H1 (cell line): ENCODE results near the gene CD300E. TPM values are rescaled to one million over a fixed set of nuclear protein-coding genes. Genes with fewer than 3 reads are reported as not detected.

ENCODE experiments used
- CTCF ChIA-PET: fragments of 300-600 bp; sonication (Branson Sonifier 250); formaldehyde crosslinking; loops from one replicate; lab custom pipeline; 2021; ENCODE audit not compliant: partially characterized antibody; lab: Charles Lee
- POLR2A ChIA-PET: fragments of 300-600 bp; sonication (Branson Sonifier 250); formaldehyde crosslinking; loops from one replicate; lab custom pipeline; 2021; ENCODE audit warnings: inconsistent platforms; ENCODE audit not compliant: partially characterized antibody; lab: Charles Lee
- DNase-seq, 2 experiments: peaks; one replicate each; pipeline versions ENCODE4 v3.0.0 to v3.0.0-alpha.2; 2010 to 2022; ENCODE audit warnings: low spot score in 2 of 2, low read depth in 1 of 2, mixed read lengths in 1 of 2
- FAIRE-seq: peaks from 2 replicates; lab custom pipeline; 2011; peaks lifted over from hg19 to GRCh38; lab: Jason Lieb, UNC
- H2AFZ ChIP-seq: 2 replicates; pipeline ENCODE4 v1.8.1; 2012; ENCODE audit warnings: low read length, inconsistent platforms
- H2AK5ac ChIP-seq: 2 replicates; pipeline ENCODE4 v1.6.1; 2013; ENCODE audit warnings: low read depth, low read length
- H2BK120ac ChIP-seq: replicated peaks from 2 replicates; pipeline ENCODE3; 2013; ENCODE audit warnings: low read depth, low read length, inconsistent platforms
- H2BK12ac ChIP-seq: 2 replicates; pipeline ENCODE4 v1.6.1; 2013; ENCODE audit warnings: low read depth, low read length
- H2BK15ac ChIP-seq: 2 replicates; pipeline ENCODE4 v1.6.1; 2013; ENCODE audit warnings: low read length
- H2BK20ac ChIP-seq: 2 replicates; pipeline ENCODE4 v1.6.1; 2013; ENCODE audit warnings: low read length
- H2BK5ac ChIP-seq: 2 replicates; pipeline ENCODE4 v1.6.1; 2013; ENCODE audit warnings: low read depth, low read length
- H3K14ac ChIP-seq: 2 replicates; pipeline ENCODE4 v1.6.1; 2013; ENCODE audit warnings: inconsistent platforms; ENCODE audit not compliant: insufficient read length
- H3K18ac ChIP-seq: 2 replicates; pipeline ENCODE4 v1.6.1; 2013; ENCODE audit warnings: low read length; ENCODE audit errors: extremely low read depth
- H3K23ac ChIP-seq: 2 replicates; pipeline ENCODE4 v1.6.1; 2013; ENCODE audit warnings: inconsistent platforms; ENCODE audit not compliant: insufficient read length
- H3K23me2 ChIP-seq: 2 replicates; pipeline ENCODE4 v1.6.1; 2013; ENCODE audit warnings: low read depth, low read length
- H3K27ac ChIP-seq: 2 replicates; pipeline ENCODE4 v1.6.1; 2011; ENCODE audit warnings: low read depth, low read length, inconsistent platforms
- H3K27me3 ChIP-seq, 4 experiments: replicated peaks in 1 of 4; 1 replicate in 1 of 4; 2 replicates in 3 of 4; pipeline versions ENCODE4 v1.6.1 to v1.8.1; 2011 to 2013; ENCODE audit warnings: low read length in 3 of 4, mild to moderate bottlenecking in 3 of 4, inconsistent platforms in 2 of 4, mixed read lengths in 2 of 4, moderate library complexity in 1 of 4; ENCODE audit not compliant: control insufficient read depth in 3 of 4, insufficient read depth in 3 of 4; ENCODE audit errors: extremely low read depth in 1 of 4
- H3K36me3 ChIP-seq, 4 experiments: 2 replicates each; pipeline versions ENCODE4 v1.6.1 to v1.8.1; 2011 to 2013; ENCODE audit warnings: mild to moderate bottlenecking in 4 of 4, low read length in 3 of 4, moderate library complexity in 2 of 4, control low read depth in 1 of 4, inconsistent platforms in 1 of 4; ENCODE audit not compliant: insufficient read depth in 4 of 4, control insufficient read depth in 2 of 4
- H3K4ac ChIP-seq: replicated peaks from 2 replicates; pipeline ENCODE3; 2013; ENCODE audit warnings: low read length, low read depth, mixed read lengths, inconsistent platforms; ENCODE audit not compliant: insufficient read length
- H3K4me1 ChIP-seq, 4 experiments: replicated peaks in 1 of 4; 1 replicate in 1 of 4; 2 replicates in 3 of 4; pipeline versions ENCODE4 v1.6.1 to v1.8.1; 2011 to 2013; ENCODE audit warnings: low read length in 3 of 4, inconsistent platforms in 2 of 4, mixed read lengths in 1 of 4; ENCODE audit not compliant: insufficient read depth in 4 of 4, control insufficient read depth in 3 of 4
- H3K4me2 ChIP-seq, 2 experiments: 2 replicates each; pipeline versions ENCODE4 v1.6.1 to v1.8.1; 2011 to 2013; ENCODE audit warnings: low read depth in 2 of 2, low read length in 2 of 2, control low read depth in 1 of 2, inconsistent platforms in 1 of 2, mild to moderate bottlenecking in 1 of 2; ENCODE audit not compliant: insufficient read depth in 1 of 2
- H3K4me3 ChIP-seq, 4 experiments: fragments of 200-600, 300-600 bp in 1 of 4; sonication (generic), shearing (Covaris generic), sonication (Bioruptor Twin) in 1 of 4; 2 replicates each; pipeline versions ENCODE4 v1.5.1 to v1.8.1; 2011 to 2016; ENCODE audit warnings: low read length in 4 of 4, low read depth in 3 of 4, control low read depth in 2 of 4, inconsistent platforms in 2 of 4, mild to moderate bottlenecking in 2 of 4, mixed read lengths in 1 of 4, moderate library complexity in 1 of 4; ENCODE audit not compliant: insufficient read depth in 2 of 4; ENCODE audit errors: extremely low read depth in 1 of 4
- H3K56ac ChIP-seq: replicated peaks from 2 replicates; pipeline ENCODE3; 2013; ENCODE audit warnings: low read depth, mild to moderate bottlenecking, mixed read lengths, low read length, inconsistent platforms; ENCODE audit not compliant: insufficient read length
- H3K79me1 ChIP-seq: 2 replicates; pipeline ENCODE4 v1.6.1; 2013; ENCODE audit warnings: low read depth, low read length, control low read depth
- H3K79me2 ChIP-seq, 2 experiments: 2 replicates each; pipeline versions ENCODE4 v1.6.1 to v1.8.1; 2012 to 2013; ENCODE audit warnings: low read length in 2 of 2, mild to moderate bottlenecking in 2 of 2, inconsistent platforms in 1 of 2; ENCODE audit not compliant: insufficient read depth in 2 of 2, control insufficient read depth in 1 of 2
- H3K9ac ChIP-seq, 4 experiments: replicated peaks in 1 of 4; 1 replicate in 1 of 4; 2 replicates in 3 of 4; pipeline versions ENCODE4 v1.6.1 to v1.8.1; 2011 to 2013; ENCODE audit warnings: low read depth in 3 of 4, low read length in 3 of 4, control low read depth in 2 of 4, mild to moderate bottlenecking in 2 of 4, moderate library complexity in 2 of 4, inconsistent platforms in 1 of 4; ENCODE audit errors: extremely low read depth in 1 of 4
- H3K9me3 ChIP-seq, 2 experiments: 2 replicates each; pipeline versions ENCODE4 v1.6.1 to v1.8.1; 2012 to 2013; ENCODE audit warnings: mild to moderate bottlenecking in 2 of 2, moderate library complexity in 2 of 2, control low read depth in 1 of 2, inconsistent platforms in 1 of 2, low read depth in 1 of 2, low read length in 1 of 2, mixed read lengths in 1 of 2; ENCODE audit not compliant: insufficient read depth in 2 of 2
- H4K20me1 ChIP-seq, 2 experiments: replicated peaks in 1 of 2; 2 replicates each; pipeline versions ENCODE3 to v1.8.1; 2011 to 2013; ENCODE audit warnings: inconsistent platforms in 2 of 2, low read length in 2 of 2, mild to moderate bottlenecking in 1 of 2; ENCODE audit not compliant: insufficient read depth in 2 of 2, control insufficient read depth in 1 of 2
- H4K5ac ChIP-seq: 2 replicates; pipeline ENCODE4 v1.6.1; 2013; ENCODE audit warnings: low read length, low read depth, mixed read lengths, inconsistent platforms; ENCODE audit not compliant: insufficient read length
- H4K8ac ChIP-seq: 2 replicates; pipeline ENCODE4 v1.8.0; 2013; ENCODE audit warnings: mild to moderate bottlenecking, moderate library complexity, low read length, inconsistent platforms; ENCODE audit not compliant: insufficient read depth; ENCODE audit errors: extremely low read depth
- H4K91ac ChIP-seq: replicated peaks from 2 replicates; pipeline ENCODE3; 2013; ENCODE audit warnings: low read length, mixed read lengths, inconsistent platforms; ENCODE audit not compliant: insufficient read length
- EP300 ChIP-seq, 2 experiments: IDR thresholded peaks; 1 replicate in 1 of 2; 2 replicates in 1 of 2; pipeline ENCODE4 v1.6.1; 2011 to 2012; ENCODE audit warnings: low read depth in 2 of 2, low read length in 2 of 2, mild to moderate bottlenecking in 2 of 2, borderline replicate concordance in 1 of 2, inconsistent platforms in 1 of 2, moderate library complexity in 1 of 2
- GTF2F1 ChIP-seq: IDR thresholded peaks from 2 replicates; pipeline ENCODE4 v1.6.1; 2012; ENCODE audit warnings: low read depth, low read length, improper control_type of control experiment, borderline replicate concordance
- JUN ChIP-seq: IDR thresholded peaks from 2 replicates; pipeline ENCODE4 v1.6.1; 2011; ENCODE audit warnings: low read depth, mild to moderate bottlenecking, improper control_type of control experiment, low read length
- POLR2A ChIP-seq, 2 experiments: IDR thresholded peaks; 1 replicate in 1 of 2; 2 replicates in 1 of 2; pipeline ENCODE4 v1.6.1; 2011; ENCODE audit warnings: low read depth in 2 of 2, low read length in 2 of 2, mild to moderate bottlenecking in 2 of 2; ENCODE audit errors: control extremely low read depth in 1 of 2
- RBBP5 ChIP-seq: IDR thresholded peaks from 2 replicates; pipeline ENCODE4 v1.7.1; 2012; ENCODE audit warnings: low read depth, mild to moderate bottlenecking, inconsistent platforms, low read length, moderate library complexity, borderline replicate concordance
- RXRA ChIP-seq: IDR thresholded peaks from 2 replicates; pipeline ENCODE4 v1.6.1; 2011; ENCODE audit warnings: low read depth, mild to moderate bottlenecking, low read length, moderate library complexity; ENCODE audit not compliant: insufficient read depth
- SP1 ChIP-seq: IDR thresholded peaks from 2 replicates; pipeline ENCODE4 v1.6.1; 2011; ENCODE audit warnings: low read depth, low read length
- SUZ12 ChIP-seq: fragments of 200-600 bp; sonication (generic); IDR thresholded peaks from 2 replicates; pipeline ENCODE4 v1.6.1; 2012; ENCODE audit warnings: mild to moderate bottlenecking, inconsistent platforms, low read length, moderate library complexity, mixed read lengths
- TBP ChIP-seq: IDR thresholded peaks from 2 replicates; pipeline ENCODE4 v1.6.1; 2011; ENCODE audit warnings: low read depth, low read length, improper control_type of control experiment
- WGBS, 2 experiments: shearing (Covaris generic) in 1 of 2; methylation state at CpG; one replicate each; pipeline versions ENCODE4 v1.1.6 to v1.1.7; 2013 to 2015; ENCODE audit warnings: low lambda C conversion rate in 2 of 2, mixed read lengths in 2 of 2, inconsistent platforms in 1 of 2, low coverage in 1 of 2, missing lambda C conversion rate in 1 of 2; ENCODE audit not compliant: insufficient replicate concordance in 2 of 2, insufficient coverage in 1 of 2, insufficient read length in 1 of 2; ENCODE audit errors: extremely low coverage in 1 of 2, missing lambda C conversion rate in 1 of 2; 5-methylcytosine and 5-hydroxymethylcytosine counted together
- polyA plus RNA-seq, 7 experiments: library from polyadenylated mRNA; depleted of rRNA in 3 of 7; stranded (reverse) in 5 of 7; unstranded in 2 of 7; fragments of >200 nt in 5 of 7; fragments of 200-250 nt in 2 of 7; gene quantifications; 1 replicate in 5 of 7; 2 replicates in 1 of 7; 4 replicates in 1 of 7; pipeline versions ENCODE4 v1.2.1 to v1.2.3, GENCODE V29; 2011 to 2013; ENCODE audit warnings: missing spikeins in 2 of 7, mixed read lengths in 2 of 7
- total RNA-seq: library from RNA; stranded (reverse); fragmentation: NEBNext Ultra II Directional; extraction: Animal tissue kit (Norgen Biotek cat#: 25700); gene quantifications from 2 replicates; pipeline ENCODE4 v1.2.1, GENCODE V29; 2021
- TF ChIP-seq, protein P1 (sequence below): IDR thresholded peaks from 2 replicates; pipeline ENCODE4 v1.6.1; 2012; ENCODE audit warnings: inconsistent platforms
- TF ChIP-seq, protein P2 (sequence below): IDR thresholded peaks from 2 replicates; pipeline ENCODE4 v1.6.1; 2011; ENCODE audit warnings: low read depth, mild to moderate bottlenecking, low read length; ENCODE audit not compliant: insufficient read depth

CD300E gene
- total and polyA plus RNA-seq, 2 of the 8 experiments (the other 6 are each of a cell fraction or from before 2014, with no cell fraction given) = not detected

DNA sequence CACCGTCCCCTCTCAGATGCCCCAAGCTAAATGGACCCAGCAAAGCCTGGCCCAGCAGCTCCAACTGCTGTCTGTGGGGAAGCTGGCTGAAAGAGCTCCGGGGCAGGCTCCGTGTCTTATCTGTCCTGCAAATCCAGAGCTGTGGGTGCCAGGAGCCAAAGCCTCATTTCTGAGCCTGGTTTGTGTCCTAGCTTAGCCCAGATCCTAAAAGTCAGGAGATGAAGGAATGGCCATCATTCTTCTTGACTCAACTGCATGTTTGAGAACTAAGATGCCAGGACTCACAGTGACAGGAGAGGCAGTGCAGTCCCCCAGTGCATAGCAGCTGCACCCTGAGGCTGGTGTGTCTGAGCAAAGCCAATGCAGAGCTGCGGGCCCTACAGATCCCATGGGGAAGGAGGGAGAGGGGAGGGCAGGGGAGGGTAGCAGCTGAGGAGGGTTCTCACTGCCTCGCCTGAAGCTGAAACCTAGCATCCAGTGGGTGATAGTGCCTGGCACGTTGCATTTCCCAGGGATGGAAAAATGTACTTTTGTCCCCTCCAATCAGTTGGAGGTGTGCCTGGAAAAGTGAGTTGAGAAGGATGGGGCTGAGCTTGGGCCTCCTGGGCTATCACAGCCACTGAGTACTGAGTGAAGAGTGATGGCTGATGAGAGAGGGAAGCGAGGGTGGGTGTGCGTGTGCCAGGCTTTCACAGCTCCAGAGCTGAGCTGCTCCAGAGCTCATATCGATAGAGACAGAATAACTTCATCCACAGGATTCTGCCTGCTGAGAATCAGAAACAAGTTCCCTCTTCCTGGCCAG lies 24.5 kb upstream of the CD300E start:
- Histone ChIP-seq H2BK5ac (no peak overlapping the region), H3K4me1 (0 out of 7 replicates have a peak, but pooled peaks cover 0 to under 1% (median 0%) of the 10 kb centered on the region in 4 experiments), H3K79me1 (no peaks in the 10 kb centered on the region), H3K9me3 (no peaks in the 10 kb centered on the region; a peak in 1 of 4 replicates), H3K56ac (no peak overlapping the region), H3K27ac (no peak overlapping the region), H3K4me3 (no peak overlapping the region), H4K91ac (no peak overlapping the region), H2BK120ac (no peak overlapping the region), H3K14ac (no peak overlapping the region), H3K36me3 (no peaks in the 10 kb centered on the region), H2BK15ac (no peak overlapping the region), H4K5ac (no peak overlapping the region), H4K20me1 (no peaks in the 10 kb centered on the region), H3K4ac (no peak overlapping the region), H2AFZ (no peak overlapping the region), H4K8ac (no peak overlapping the region), H3K23ac (no peak overlapping the region), H2BK12ac (0 out of 2 replicates have a peak overlapping the region, but pooled peaks have one; percentile 68), H3K79me2 (no peaks in the 10 kb centered on the region), H2BK20ac (no peak overlapping the region), H3K27me3 (peaks cover 0 to 2% (median 0%) of the 10 kb centered on the region in 4 experiments; a peak in 2 of 7 replicates), H3K18ac (no peak overlapping the region), H3K9ac (no peak overlapping the region), H2AK5ac (no peak overlapping the region), H3K23me2 (no peaks in the 10 kb centered on the region), H3K4me2 (no peak overlapping the region)
- ChIA-PET POLR2A (interaction anchor here (0.5 kb wide), 1 partner anchor 99 kb away, joined by 3 read pairs; no protein-coding TSS in a partner anchor), CTCF (interaction anchor here (0.7 to 3.1 kb wide), 18 partner anchors 9 to 274 kb away, joined by 3 to 20 read pairs (median 4); partner anchors contain the start of genes CD300H and RAB37)
- DNase-seq = no peak
- whole genome bisulfite sequencing, 2 experiments = 93% methylated on average over 6 of the region's 9 CpGs; no CpG with 5 or more reads in 1 of the 2 experiments
- no peak for FAIRE-seq
- TF ChIP-seq SUZ12 = no peak
- TF ChIP-seq, protein P1, sequence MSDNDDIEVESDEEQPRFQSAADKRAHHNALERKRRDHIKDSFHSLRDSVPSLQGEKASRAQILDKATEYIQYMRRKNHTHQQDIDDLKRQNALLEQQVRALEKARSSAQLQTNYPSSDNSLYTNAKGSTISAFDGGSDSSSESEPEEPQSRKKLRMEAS = no peak
- no peak for TF ChIP-seq EP300 (IDR thresholded peaks at IDR 0.05; ENCODE audit: borderline replicate concordance in 1 of 2, low read depth in 2 of 2, low read length in 2 of 2)
- no peak for TF ChIP-seq SP1
- no peak for TF ChIP-seq POLR2A (IDR thresholded peaks at IDR 0.05; ENCODE audit: control extremely low read depth in 1 of 2, low read depth in 2 of 2, low read length in 2 of 2)
- no peak for TF ChIP-seq TBP
- no peak for TF ChIP-seq JUN
- TF ChIP-seq GTF2F1 = no peak
- TF ChIP-seq, protein P2, sequence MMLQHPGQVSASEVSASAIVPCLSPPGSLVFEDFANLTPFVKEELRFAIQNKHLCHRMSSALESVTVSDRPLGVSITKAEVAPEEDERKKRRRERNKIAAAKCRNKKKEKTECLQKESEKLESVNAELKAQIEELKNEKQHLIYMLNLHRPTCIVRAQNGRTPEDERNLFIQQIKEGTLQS = no peak
- TF ChIP-seq RBBP5 = no peak
- no peak for TF ChIP-seq RXRA
